ENCODE results near the gene WDR19.

DNA sequence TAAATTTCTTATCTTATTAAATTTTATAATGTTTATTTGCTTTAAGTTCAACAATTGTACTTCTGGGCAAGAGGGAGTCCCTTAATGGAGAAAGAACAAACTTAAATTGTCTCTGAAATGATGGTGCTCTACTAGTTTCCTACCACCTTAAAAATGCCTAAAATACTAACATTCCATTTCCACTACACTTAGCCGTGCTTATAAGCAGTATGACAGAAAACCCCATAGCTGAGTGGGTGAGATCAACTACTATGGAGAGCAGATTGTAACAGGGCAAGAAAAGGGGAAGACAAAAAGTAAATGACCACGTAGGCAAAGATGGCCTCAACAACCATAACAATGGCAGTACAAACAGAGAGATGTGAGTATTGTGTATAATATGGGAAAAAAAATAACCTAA lies 148.9 kb downstream of the WDR19 start:
- TF ChIP-seq CTCF (conservative IDR thresholded peaks at IDR 0.05) (no peak), ZFX (IDR thresholded peaks at IDR 0.05) (no peak)
